IPS DF 4.7 (cell line): ENCODE results near the gene SESTD1.
A peak's percentile ranks its signal among the peaks of the same experiment; 100 is the strongest.

Experiments
- DNase-seq: peaks from one replicate; pipeline ENCODE4 v3.0.0-alpha.2; 2013; ENCODE audit warnings: low spot score; ENCODE audit errors: extremely low read depth

Gene SESTD1

GRCh38 chr2:179193759-179194394, 70.8 kb downstream of the SESTD1 start:
- no peak for DNase-seq

DNA sequence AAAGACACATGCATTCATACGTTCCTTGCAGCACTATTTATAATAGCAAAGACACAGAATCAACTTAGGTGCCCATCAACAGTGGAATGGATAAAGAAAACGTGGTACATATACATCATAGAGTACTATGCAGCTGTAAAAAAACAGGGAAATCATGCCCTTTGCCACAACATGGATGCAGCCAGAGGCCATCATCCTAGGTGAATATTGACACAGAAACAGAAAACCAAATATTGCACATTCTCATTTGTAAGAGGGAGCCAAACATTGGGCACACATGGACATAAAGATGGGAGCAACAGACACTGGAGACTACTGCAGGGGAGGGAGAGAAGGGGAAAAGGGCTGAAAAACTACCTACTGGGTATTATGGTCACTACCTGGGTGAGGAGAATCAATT, 73.5 kb downstream of the SESTD1 start:
- no peak for DNase-seq

GRCh38 chr2:179186126-179186525, 78.5 kb downstream of the SESTD1 start:
- DNase-seq = no peak

- DNase-seq = no peak
Measured at GRCh38 chr2:179184610-179185009, 80.0 kb downstream of the SESTD1 start.

DNA sequence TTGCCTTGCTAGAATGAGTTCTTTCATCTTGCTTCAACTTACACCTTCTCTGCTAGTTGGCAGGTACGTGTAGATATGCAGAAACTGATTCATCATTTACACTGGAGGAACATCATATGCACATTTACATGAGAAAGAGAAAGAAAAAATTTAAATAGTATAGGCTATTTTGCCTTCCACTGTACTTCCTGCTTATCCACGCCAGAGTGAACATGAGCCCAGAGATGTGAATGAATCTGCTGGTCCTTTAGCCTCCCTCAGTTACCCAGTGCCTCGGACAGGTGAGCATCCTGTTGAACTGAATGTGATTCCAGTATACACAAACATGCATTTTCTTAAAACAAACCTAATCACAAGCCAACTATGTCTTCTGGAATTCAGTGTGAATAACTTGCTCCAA, 83.6 kb downstream of the SESTD1 start:
- no peak for DNase-seq

- DNase-seq = peak; percentile 19
Measured at GRCh38 chr2:179180242-179180641, 84.4 kb downstream of the SESTD1 start.

DNA sequence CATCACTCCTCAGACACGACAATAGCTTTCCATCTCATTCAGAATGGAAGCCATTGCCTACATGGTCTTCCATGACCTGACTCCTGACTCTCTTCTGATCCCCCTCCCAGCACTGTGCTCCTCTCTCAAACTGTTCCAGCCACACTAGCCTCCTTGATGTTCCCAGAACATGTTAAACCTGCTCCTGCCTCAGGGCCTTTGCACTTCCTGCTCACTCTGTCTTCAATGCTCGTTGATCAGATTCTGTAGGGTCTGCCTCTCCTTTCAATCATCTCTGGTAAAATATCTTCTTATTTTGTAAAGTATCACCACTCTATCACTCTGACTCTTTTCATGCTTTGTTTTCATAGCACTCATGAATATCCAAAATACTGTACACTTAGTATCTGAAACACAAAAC, 84.9 kb downstream of the SESTD1 start:
- no peak for DNase-seq

DNA sequence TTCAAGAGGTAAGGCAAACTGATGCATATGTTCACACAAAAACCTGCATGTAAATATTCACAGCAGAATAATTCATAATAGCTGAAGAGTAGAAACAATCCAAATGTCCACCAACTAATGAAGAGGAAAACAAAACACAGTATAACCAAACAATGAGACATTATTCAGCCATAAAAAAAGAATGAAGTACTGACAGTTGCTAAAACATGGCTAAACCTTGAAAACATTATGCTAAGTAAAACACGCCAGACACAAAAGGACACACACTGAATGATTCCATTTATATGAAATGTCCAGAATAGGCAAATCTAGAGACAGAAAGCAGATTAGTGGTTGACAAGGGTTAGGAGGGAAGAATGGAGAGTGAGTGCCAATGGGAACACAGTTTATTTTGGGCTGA, 86.9 kb downstream of the SESTD1 start:
- DNase-seq = no peak

DNA sequence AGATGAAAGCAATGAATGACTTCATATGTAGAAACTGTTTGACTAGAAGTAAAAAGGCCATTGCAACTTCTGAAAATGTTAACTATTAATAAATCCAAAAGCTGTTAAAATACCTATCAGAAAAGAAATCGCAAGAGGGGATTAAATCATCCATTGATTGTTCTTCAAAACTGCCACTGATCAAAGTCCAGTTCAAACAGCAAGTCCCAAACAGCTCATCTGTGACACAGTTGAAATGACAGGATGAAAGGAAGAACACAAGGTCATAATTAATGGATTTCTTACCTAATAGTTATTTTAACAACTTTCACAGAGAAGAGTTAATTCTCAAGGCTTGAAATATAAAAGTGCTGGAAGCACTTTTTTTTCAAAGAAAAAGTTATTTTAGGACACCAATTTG, 90.4 kb downstream of the SESTD1 start:
- no peak for DNase-seq

- no peak for DNase-seq
Measured at GRCh38 chr2:179172894-179173293, 91.7 kb downstream of the SESTD1 start.

DNA sequence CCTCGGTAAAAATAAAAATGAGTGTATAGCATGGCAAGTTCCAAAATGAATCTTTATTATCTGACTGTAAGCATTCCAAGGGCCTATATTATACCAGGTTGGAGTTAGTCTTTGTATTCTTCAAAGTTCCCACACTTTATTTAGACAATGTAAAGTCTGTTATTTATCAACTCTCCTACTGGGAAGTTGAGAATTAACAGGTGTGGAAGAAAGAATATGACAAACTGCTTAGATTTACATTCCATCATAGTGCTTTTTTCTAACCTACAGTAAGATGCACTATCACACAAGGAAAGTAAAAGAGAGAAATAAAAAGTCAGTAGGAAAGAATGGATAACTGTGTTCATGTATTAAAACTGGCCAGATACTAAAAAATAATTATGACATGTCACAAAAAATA, 93.3 kb downstream of the SESTD1 start:
- DNase-seq = no peak

- no peak for DNase-seq
Measured at GRCh38 chr2:179170901-179171300, 93.7 kb downstream of the SESTD1 start.

- DNase-seq = no peak
Measured at GRCh38 chr2:179165356-179166000, 99.2 kb downstream of the SESTD1 start.

DNA sequence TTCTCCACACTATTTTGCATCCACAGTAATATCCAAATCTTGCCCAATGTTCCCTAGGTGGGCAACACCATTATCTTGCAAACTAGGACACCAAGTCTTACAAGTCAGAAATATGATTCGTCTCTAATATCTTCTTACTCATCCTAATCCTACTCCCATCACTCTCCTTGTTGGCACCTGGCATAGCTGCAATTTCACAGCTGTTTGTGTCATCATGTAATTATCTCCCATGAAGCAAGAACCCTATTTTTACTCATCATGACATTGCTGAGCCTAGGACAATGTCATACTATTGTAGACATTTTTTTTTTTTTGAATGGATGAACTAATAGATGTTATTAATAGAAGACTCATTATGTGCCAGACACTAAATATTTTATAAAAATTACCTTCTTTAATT, 123.4 kb downstream of the SESTD1 start:
- no peak for DNase-seq

DNA sequence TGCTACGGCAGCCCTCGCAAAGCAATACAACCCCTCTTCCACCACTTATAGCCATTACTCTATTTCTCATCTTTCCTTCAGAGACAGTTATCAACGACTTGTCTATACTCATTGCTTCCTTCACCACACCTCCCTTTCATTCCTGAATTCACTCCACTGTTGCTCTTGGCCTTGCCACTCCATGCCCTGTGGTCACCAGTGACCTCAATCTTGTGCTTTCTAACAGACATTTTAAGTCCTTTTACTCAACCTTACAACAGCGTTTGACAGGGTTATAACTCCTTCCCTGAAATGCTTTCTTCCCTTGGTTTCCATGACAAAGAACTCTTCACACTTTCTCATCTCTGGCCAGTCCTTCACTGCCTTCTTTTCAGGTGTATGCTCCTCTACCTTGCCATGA, 124.1 kb downstream of the SESTD1 start:
- no peak for DNase-seq

GRCh38 chr2:179139506-179139905, 125.1 kb downstream of the SESTD1 start:
- DNase-seq = no peak

DNA sequence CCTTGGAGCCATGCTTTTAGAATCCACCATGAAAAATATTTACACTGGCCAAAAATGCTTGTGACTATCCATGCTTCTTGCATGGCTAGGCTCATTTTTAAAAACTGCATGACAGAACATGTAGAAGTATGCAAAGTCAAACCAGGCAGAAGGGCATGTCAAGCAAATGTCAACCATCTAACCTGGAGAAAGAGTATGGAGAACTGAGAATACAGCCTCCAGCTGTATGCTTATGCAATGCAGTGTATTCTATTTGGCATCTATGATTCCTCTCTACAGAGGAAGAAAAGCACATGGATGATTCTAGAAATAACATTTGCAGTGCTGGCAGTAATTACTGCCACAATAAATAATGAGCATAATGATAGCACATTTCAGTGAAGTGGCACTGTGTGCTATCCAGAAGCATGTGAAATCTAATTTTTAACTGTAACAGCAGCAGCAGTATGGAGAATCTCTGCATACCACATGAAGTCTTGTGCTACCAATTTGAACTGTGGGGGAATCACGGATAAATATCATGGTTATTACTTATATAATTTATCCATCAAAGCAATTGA, 127.4 kb downstream of the SESTD1 start:
- DNase-seq = no peak

DNA sequence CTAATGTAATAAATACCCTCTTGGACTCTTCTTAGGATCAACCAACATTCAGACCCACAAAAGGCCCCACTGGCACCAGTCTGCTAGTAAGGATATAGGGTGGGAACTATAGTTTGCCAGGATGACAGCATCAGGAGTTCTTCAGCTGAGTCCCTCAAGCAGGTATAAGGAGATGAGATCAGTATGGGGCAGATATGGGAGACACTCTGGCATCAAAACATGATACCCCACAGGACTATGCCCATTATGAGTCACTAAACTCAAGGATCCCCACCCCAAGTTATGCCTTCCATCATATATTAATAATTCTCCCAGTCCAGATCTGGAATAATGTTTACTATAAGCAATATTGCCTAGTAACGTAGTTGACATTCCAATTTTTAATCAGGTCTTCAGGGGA, 131.6 kb downstream of the SESTD1 start:
- no peak for DNase-seq

DNA sequence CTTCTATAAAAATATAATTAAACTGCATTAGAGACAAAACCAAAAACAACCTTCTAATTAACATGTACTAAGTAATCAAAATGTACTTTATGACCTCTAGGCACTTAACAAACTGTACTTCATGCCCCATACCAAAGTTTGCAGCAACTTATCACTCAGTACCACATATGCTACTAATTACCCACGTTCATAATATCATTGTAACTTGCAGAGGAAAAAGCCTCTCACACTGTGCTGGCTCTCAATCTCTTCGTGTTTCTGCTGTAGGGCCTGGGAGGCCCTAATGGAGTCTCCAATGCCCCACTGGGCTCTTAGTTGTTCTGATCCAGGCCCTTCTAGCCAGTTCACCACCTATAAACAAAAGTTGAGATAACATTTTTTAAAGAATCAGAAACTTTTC, 132.6 kb downstream of the SESTD1 start:
- no peak for DNase-seq

- no peak for DNase-seq
Measured at GRCh38 chr2:179130560-179130959, 134.1 kb downstream of the SESTD1 start.

GRCh38 chr2:179129574-179130238, 134.9 kb downstream of the SESTD1 start:
- no peak for DNase-seq

DNA sequence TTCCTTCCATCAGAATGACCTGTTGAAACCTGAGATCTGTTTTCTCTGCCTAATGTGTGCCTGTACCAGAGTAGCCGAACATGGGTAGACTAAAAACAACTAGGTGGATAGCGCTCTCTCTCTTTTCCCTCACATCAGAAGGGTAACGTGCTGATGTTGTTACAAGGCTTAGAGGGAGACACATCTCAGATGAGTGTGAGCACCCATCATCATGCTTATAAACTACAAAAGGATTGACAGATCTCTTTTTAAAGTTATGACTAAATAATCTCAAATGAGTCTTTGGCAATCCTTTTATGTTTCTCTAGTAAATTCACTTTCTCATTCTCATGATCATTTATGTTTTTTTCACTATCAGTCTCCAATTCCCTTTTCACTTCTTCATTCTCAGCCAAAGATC, 139.2 kb downstream of the SESTD1 start:
- no peak for DNase-seq

DNA sequence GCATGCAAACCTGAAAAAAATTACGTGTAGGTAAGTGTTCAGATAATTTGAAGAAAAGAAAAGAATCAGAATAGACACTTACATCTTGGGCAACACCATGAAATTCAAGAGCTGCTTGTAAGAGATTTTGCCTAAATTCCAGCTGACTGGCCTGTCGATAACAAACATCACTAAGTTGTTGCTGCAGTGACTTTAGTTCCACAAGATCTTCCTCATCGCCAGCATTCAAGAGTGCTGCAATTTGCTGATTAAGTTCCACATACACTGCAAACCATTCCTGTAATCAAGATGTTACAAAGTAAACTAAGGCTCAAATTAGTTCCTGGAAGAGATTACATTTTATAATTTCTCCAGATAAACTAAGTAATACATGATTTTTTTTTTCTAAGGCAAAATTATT, 140.3 kb downstream of the SESTD1 start:
- DNase-seq = no peak
